ENCODE measurements around the gene BCL7A. TPM values are rescaled to one million over a fixed set of nuclear protein-coding genes. Genes with fewer than 3 reads are reported as not detected.

BCL7A gene
- polyA plus RNA-seq (2011; rRNA removed) (9.4 and 9.8 TPM in 2 replicates), polyA plus RNA-seq (2017; fragmentation: RNase III; extraction: RNeasy Plus Mini Kit Qiagen cat#74134 plus additional on column Dnase treatment) (6.7 to 9.2 TPM (median 6.8 TPM) in 3 replicates), polyA minus RNA-seq (2011; rRNA and poly(A)+ RNA removed) (9.3 and 10.6 TPM in 2 replicates)
- 11.1 and 13.2 TPM in 2 replicates for polyA plus RNA-seq (2012; cell fraction: cytosol; rRNA removed)
- 13.0 and 15.7 TPM in 2 replicates for polyA plus RNA-seq (2012; cell fraction: nucleus; rRNA removed)

GRCh38 chr12:122021822-122022392, at the start of gene BCL7A:
Gene BCL7A (plus strand): TSS chr12:122021884. CDS start chr12:122022092, 208 bp downstream.
- CTCF ChIA-PET, result interaction anchor here (1.0 to 2.4 kb wide), 5 partner anchors 9 to 228 kb away, joined by 3 to 9 read pairs (median 3); partner anchors contain the start of gene RHOF
- WGBS (ENCODE audit: missing lambda C conversion rate), result under 1% methylated on average over 26 of the region's 83 CpGs
- H3K27ac ChIP-seq, result peak within 1 kb of the TSS; percentile 89 to 90
- peak within 1 kb of the TSS; percentile 96 for H3K4me2 ChIP-seq
- peaks cover 11% of the 10 kb centered on the region; the same call in 1 of the 3 replicates for H3K9me3 ChIP-seq
- POLR2A ChIA-PET, result interaction anchor here (0.5 to 1.2 kb wide), 7 partner anchors 30 to 204 kb away, joined by 3 to 4 read pairs (median 3); partner anchors contain the start of genes DIABLO and PSMD9
- TF ChIP-seq MAX (IDR thresholded peaks at IDR 0.05) (peak; percentile 51), NFE2L2 (conservative IDR thresholded peaks at IDR 0.05; ENCODE audit: low read length) (no peak), PBX3 (IDR thresholded peaks at IDR 0.05) (no peak), GATA3 (IDR thresholded peaks at IDR 0.05; ENCODE audit: borderline replicate concordance) (peak; percentile 36; the same call in 1 of the 2 replicates), HMGXB4 (CRISPR knock-in tag; IDR thresholded peaks at IDR 0.05; ENCODE audit: borderline replicate concordance) (no peak), BCL3 (IDR thresholded peaks at IDR 0.05) (0 out of 3 replicates have a peak, but pooled peaks have one; percentile 50), FOXS1 (CRISPR knock-in tag; IDR thresholded peaks at IDR 0.05) (no peak), EHF (CRISPR knock-in tag; IDR thresholded peaks at IDR 0.05) (no peak), E2F6 (IDR thresholded peaks at IDR 0.05; ENCODE audit: borderline replicate concordance, low read depth) (peak; percentile 16; the same call in 1 of the 2 replicates), CBX8 (IDR thresholded peaks at IDR 0.05) (no peak), PHF8 (IDR thresholded peaks at IDR 0.05; ENCODE audit: borderline replicate concordance, low read depth) (no peak), RARB (CRISPR knock-in tag; IDR thresholded peaks at IDR 0.05) (no peak), POLR2A (IDR thresholded peaks at IDR 0.05; ENCODE audit: low read length) (peak; percentile 63), CHD2 (IDR thresholded peaks at IDR 0.05; ENCODE audit: low read length, partially characterized antibody) (no peak), FOSL2 (IDR thresholded peaks at IDR 0.05) (no peak), FOSL2 (CRISPR knock-in tag; IDR thresholded peaks at IDR 0.05) (0 out of 2 replicates have a peak, but pooled peaks have one; percentile 17), SMC3 (IDR thresholded peaks at IDR 0.05) (peak; percentile 25; the same call in 1 of the 3 replicates), JUN (IDR thresholded peaks at IDR 0.05) (peak in 1 of 2 experiments; percentile 47; a peak in 1 of 5 replicates)
- TF ChIP-seq, protein P1, sequence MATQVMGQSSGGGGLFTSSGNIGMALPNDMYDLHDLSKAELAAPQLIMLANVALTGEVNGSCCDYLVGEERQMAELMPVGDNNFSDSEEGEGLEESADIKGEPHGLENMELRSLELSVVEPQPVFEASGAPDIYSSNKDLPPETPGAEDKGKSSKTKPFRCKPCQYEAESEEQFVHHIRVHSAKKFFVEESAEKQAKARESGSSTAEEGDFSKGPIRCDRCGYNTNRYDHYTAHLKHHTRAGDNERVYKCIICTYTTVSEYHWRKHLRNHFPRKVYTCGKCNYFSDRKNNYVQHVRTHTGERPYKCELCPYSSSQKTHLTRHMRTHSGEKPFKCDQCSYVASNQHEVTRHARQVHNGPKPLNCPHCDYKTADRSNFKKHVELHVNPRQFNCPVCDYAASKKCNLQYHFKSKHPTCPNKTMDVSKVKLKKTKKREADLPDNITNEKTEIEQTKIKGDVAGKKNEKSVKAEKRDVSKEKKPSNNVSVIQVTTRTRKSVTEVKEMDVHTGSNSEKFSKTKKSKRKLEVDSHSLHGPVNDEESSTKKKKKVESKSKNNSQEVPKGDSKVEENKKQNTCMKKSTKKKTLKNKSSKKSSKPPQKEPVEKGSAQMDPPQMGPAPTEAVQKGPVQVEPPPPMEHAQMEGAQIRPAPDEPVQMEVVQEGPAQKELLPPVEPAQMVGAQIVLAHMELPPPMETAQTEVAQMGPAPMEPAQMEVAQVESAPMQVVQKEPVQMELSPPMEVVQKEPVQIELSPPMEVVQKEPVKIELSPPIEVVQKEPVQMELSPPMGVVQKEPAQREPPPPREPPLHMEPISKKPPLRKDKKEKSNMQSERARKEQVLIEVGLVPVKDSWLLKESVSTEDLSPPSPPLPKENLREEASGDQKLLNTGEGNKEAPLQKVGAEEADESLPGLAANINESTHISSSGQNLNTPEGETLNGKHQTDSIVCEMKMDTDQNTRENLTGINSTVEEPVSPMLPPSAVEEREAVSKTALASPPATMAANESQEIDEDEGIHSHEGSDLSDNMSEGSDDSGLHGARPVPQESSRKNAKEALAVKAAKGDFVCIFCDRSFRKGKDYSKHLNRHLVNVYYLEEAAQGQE (IDR thresholded peaks at IDR 0.05), result no peak
- TF ChIP-seq, protein P2, sequence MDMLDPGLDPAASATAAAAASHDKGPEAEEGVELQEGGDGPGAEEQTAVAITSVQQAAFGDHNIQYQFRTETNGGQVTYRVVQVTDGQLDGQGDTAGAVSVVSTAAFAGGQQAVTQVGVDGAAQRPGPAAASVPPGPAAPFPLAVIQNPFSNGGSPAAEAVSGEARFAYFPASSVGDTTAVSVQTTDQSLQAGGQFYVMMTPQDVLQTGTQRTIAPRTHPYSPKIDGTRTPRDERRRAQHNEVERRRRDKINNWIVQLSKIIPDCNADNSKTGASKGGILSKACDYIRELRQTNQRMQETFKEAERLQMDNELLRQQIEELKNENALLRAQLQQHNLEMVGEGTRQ (IDR thresholded peaks at IDR 0.05), result no peak
- ATAC-seq (peak; percentile 56 to 65), FAIRE-seq (no peak), DNase-seq (ENCODE audit: low read depth in 1 of 2, low spot score in 1 of 2) (peak; percentile 47 to 85)
- H3K4me1 ChIP-seq, result peaks cover 17% of the 10 kb centered on the region
- H3K4me3 ChIP-seq, result peak within 1 kb of the TSS; percentile 83

Data from A549 (cell line).